GM21360 (cell line): ENCODE results near the gene NYAP2.

Experiments
- ATAC-seq: cut with Tn5 transposase; IDR thresholded peaks from one replicate; pipeline ENCODE4 v1.9.1; 2021; ENCODE audit warnings: mild to moderate bottlenecking, moderate library complexity; ENCODE audit not compliant: unreplicated experiment

NYAP2 gene

GRCh38 chr2:225399504-225399903 lies at the start of gene NYAP2:
Gene NYAP2, plus strand, starts transcription at chr2:225399710. Its CDS starts 9,171 bp downstream, at chr2:225408881.
- ATAC-seq = no peak

GRCh38 chr2:225353579-225354085 lies 45.9 kb upstream of the NYAP2 start:
- no peak for ATAC-seq

- no peak for ATAC-seq
These were observed 45.2 kb upstream of the NYAP2 start for GRCh38 chr2:225354281-225354774.

- ATAC-seq = no peak
These were observed 43.7 kb upstream of the NYAP2 start for GRCh38 chr2:225355788-225356187.

- ATAC-seq = no peak
These were observed 32.8 kb upstream of the NYAP2 start for GRCh38 chr2:225366731-225367130.

GRCh38 chr2:225367482-225367881 lies 32.0 kb upstream of the NYAP2 start:
- no peak for ATAC-seq

GRCh38 chr2:225378984-225379383 lies 20.5 kb upstream of the NYAP2 start:
- ATAC-seq = no peak

- no peak for ATAC-seq
These were observed 19.7 kb upstream of the NYAP2 start for GRCh38 chr2:225379856-225380255.

GRCh38 chr2:225381609-225382008 lies 17.9 kb upstream of the NYAP2 start:
- ATAC-seq = no peak

GRCh38 chr2:225398372-225398771 lies 1.1 kb upstream of the NYAP2 start:
- no peak for ATAC-seq

GRCh38 chr2:225400060-225400511 lies 576 bp downstream of the NYAP2 start:
- no peak for ATAC-seq

- no peak for ATAC-seq
These were observed 1.3 kb downstream of the NYAP2 start for GRCh38 chr2:225400546-225401400.

- no peak for ATAC-seq
These were observed 2.8 kb downstream of the NYAP2 start for GRCh38 chr2:225402210-225402776.

GRCh38 chr2:225411452-225411851 lies 11.9 kb downstream of the NYAP2 start:
- ATAC-seq = no peak

- ATAC-seq = no peak
These were observed 14.3 kb downstream of the NYAP2 start for GRCh38 chr2:225413786-225414185.

- ATAC-seq = no peak
These were observed 15.4 kb downstream of the NYAP2 start for GRCh38 chr2:225414902-225415301.

- ATAC-seq = no peak
These were observed 15.8 kb downstream of the NYAP2 start for GRCh38 chr2:225415341-225415740.

GRCh38 chr2:225415792-225416191 lies 16.3 kb downstream of the NYAP2 start:
- no peak for ATAC-seq

- no peak for ATAC-seq
These were observed 17.3 kb downstream of the NYAP2 start for GRCh38 chr2:225416616-225417367.

GRCh38 chr2:225419033-225419432 lies 19.5 kb downstream of the NYAP2 start:
- ATAC-seq = no peak

- no peak for ATAC-seq
These were observed 22.6 kb downstream of the NYAP2 start for GRCh38 chr2:225422145-225422544.
